ENCODE results near the gene ARHGAP32. TPM values are rescaled to one million over a fixed set of nuclear protein-coding genes. Genes with fewer than 3 reads are reported as not detected.

The ARHGAP32 gene
- total RNA-seq, 1 experiment from 2014 or later = 54.0 TPM

GRCh38 chr11:128941110-128941509, 251.0 kb downstream of the ARHGAP32 start:
- no peaks in the 10 kb centered on the region for H3K36me3 ChIP-seq (ENCODE audit: control insufficient read depth, insufficient read depth, low read length)
- BruUV-seq (replicated peaks) = no TSS peak
- no peak overlapping the region for H3K27ac Mint-ChIP-seq (ENCODE audit: unreplicated experiment)
- H3K4me1 Mint-ChIP-seq (ENCODE audit: low read depth, unreplicated experiment) = no peaks in the 10 kb centered on the region
- no peaks in the 10 kb centered on the region for H3K36me3 Mint-ChIP-seq (ENCODE audit: insufficient read depth, unreplicated experiment)
- ChIA-PET CTCF (interaction anchor here (1.1 kb wide), 2 partner anchors 16 to 55 kb away, joined by 3 read pairs; no protein-coding TSS in a partner anchor), POLR2A (no interaction called here)
- no peaks in the 10 kb centered on the region for H3K9me3 ChIP-seq
- DNase-seq = no peak
- peaks cover 7% of the 10 kb centered on the region for H3K27me3 ChIP-seq (replicated peaks; ENCODE audit: control insufficient read depth, insufficient read depth, low read length)
- no peak overlapping the region for H3K4me3 ChIP-seq (ENCODE audit: low read depth, low read length)
- no peak overlapping the region for H3K4me3 Mint-ChIP-seq (ENCODE audit: unreplicated experiment)
- no peaks in the 10 kb centered on the region for H3K4me1 ChIP-seq
- intact Hi-C loops (cut with micrococcal nuclease; ENCODE audit: unreplicated experiment) = no loop called here
- TF ChIP-seq, protein P1, sequence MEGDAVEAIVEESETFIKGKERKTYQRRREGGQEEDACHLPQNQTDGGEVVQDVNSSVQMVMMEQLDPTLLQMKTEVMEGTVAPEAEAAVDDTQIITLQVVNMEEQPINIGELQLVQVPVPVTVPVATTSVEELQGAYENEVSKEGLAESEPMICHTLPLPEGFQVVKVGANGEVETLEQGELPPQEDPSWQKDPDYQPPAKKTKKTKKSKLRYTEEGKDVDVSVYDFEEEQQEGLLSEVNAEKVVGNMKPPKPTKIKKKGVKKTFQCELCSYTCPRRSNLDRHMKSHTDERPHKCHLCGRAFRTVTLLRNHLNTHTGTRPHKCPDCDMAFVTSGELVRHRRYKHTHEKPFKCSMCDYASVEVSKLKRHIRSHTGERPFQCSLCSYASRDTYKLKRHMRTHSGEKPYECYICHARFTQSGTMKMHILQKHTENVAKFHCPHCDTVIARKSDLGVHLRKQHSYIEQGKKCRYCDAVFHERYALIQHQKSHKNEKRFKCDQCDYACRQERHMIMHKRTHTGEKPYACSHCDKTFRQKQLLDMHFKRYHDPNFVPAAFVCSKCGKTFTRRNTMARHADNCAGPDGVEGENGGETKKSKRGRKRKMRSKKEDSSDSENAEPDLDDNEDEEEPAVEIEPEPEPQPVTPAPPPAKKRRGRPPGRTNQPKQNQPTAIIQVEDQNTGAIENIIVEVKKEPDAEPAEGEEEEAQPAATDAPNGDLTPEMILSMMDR (IDR thresholded peaks at IDR 0.05; ENCODE audit: insufficient read depth in 1 of 2, low read depth in 1 of 2, low read length in 1 of 2, severe bottlenecking in 1 of 2, unreplicated experiment in 1 of 2) = no peak
- H3K9me3 Mint-ChIP-seq (ENCODE audit: unreplicated experiment) = no peaks in the 10 kb centered on the region
- H3K27me3 Mint-ChIP-seq (ENCODE audit: insufficient read depth, unreplicated experiment) = peaks cover 5% of the 10 kb centered on the region

GRCh38 chr11:128940603-128941002, 251.5 kb downstream of the ARHGAP32 start:
- Histone ChIP-seq H3K4me1 (no peaks in the 10 kb centered on the region), H3K9me3 (no peaks in the 10 kb centered on the region), H3K27me3 (replicated peaks; ENCODE audit: control insufficient read depth, insufficient read depth, low read length) (peaks cover 7% of the 10 kb centered on the region), H3K36me3 (ENCODE audit: control insufficient read depth, insufficient read depth, low read length) (no peaks in the 10 kb centered on the region), H3K4me3 (ENCODE audit: low read depth, low read length) (no peak overlapping the region)
- Mint-ChIP-seq H3K9me3 (ENCODE audit: unreplicated experiment) (no peaks in the 10 kb centered on the region), H3K27me3 (ENCODE audit: insufficient read depth, unreplicated experiment) (peaks cover 5% of the 10 kb centered on the region), H3K36me3 (ENCODE audit: insufficient read depth, unreplicated experiment) (no peaks in the 10 kb centered on the region), H3K27ac (ENCODE audit: unreplicated experiment) (no peak overlapping the region), H3K4me3 (ENCODE audit: unreplicated experiment) (no peak overlapping the region), H3K4me1 (ENCODE audit: low read depth, unreplicated experiment) (no peaks in the 10 kb centered on the region)
- ChIA-PET CTCF (interaction anchor here (1.1 kb wide), 2 partner anchors 16 to 54 kb away, joined by 3 read pairs; no protein-coding TSS in a partner anchor), POLR2A (no interaction called here)
- no TSS peak for BruUV-seq (replicated peaks)
- intact Hi-C loops (cut with micrococcal nuclease; ENCODE audit: unreplicated experiment) = no loop called here
- no peak for DNase-seq
- TF ChIP-seq, protein P1 (IDR thresholded peaks at IDR 0.05; ENCODE audit: insufficient read depth in 1 of 2, low read depth in 1 of 2, low read length in 1 of 2, severe bottlenecking in 1 of 2, unreplicated experiment in 1 of 2) = no peak

- Histone ChIP-seq H3K27me3 (replicated peaks; ENCODE audit: control insufficient read depth, insufficient read depth, low read length) (peaks cover 7% of the 10 kb centered on the region), H3K4me1 (no peaks in the 10 kb centered on the region), H3K36me3 (ENCODE audit: control insufficient read depth, insufficient read depth, low read length) (no peaks in the 10 kb centered on the region), H3K4me3 (ENCODE audit: low read depth, low read length) (no peak overlapping the region), H3K9me3 (no peaks in the 10 kb centered on the region)
- TF ChIP-seq, protein P1 (IDR thresholded peaks at IDR 0.05; ENCODE audit: insufficient read depth in 1 of 2, low read depth in 1 of 2, low read length in 1 of 2, severe bottlenecking in 1 of 2, unreplicated experiment in 1 of 2) = no peak
- ChIA-PET POLR2A (no interaction called here), CTCF (no interaction called here)
- Mint-ChIP-seq H3K27me3 (ENCODE audit: insufficient read depth, unreplicated experiment) (peaks cover 5% of the 10 kb centered on the region), H3K36me3 (ENCODE audit: insufficient read depth, unreplicated experiment) (no peaks in the 10 kb centered on the region), H3K9me3 (ENCODE audit: unreplicated experiment) (no peaks in the 10 kb centered on the region), H3K4me3 (ENCODE audit: unreplicated experiment) (no peak overlapping the region), H3K4me1 (ENCODE audit: low read depth, unreplicated experiment) (no peaks in the 10 kb centered on the region), H3K27ac (ENCODE audit: unreplicated experiment) (no peak overlapping the region)
- no peak for DNase-seq
- intact Hi-C loops (cut with micrococcal nuclease; ENCODE audit: unreplicated experiment) = no loop called here
- BruUV-seq (replicated peaks) = no TSS peak
These were observed 252.0 kb downstream of the ARHGAP32 start for GRCh38 chr11:128940156-128940555.
